ENCODE data around the gene NPAS2.
A peak's percentile ranks its signal among the peaks of the same experiment; 100 is the strongest.

Gene NPAS2

DNA sequence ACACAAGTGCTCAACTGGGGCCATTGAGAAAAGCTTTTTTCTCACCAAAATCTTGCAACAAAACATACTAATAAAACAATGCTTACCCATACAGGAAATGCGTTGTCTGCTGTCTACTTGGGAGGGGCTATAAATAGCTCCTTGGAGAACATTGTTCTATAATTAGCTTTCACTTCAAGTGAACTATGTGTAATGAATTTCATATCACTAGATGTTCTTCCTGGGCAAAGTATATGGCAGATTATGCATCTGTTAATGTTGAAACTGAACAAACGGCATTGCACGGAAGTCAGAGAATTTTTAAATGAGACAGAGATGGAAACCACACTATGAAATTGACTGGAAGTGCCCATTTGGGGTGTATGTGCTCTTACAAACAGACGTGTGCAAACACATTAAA, 6.4 kb upstream of the NPAS2 start:
- Histone ChIP-seq H3K27ac (ENCODE audit: low read depth, low read length) (no peak overlapping the region), H3K4me3 (ENCODE audit: low read depth, low read length) (no peak overlapping the region), H3K27me3 (ENCODE audit: control insufficient read depth, insufficient read depth, low read length) (peaks cover 39% of the 10 kb centered on the region), H3K9me3 (ENCODE audit: control insufficient read depth, insufficient read depth, low read depth, low read length) (no peaks in the 10 kb centered on the region), H3K9ac (ENCODE audit: low read length) (no peak overlapping the region), H3K4me1 (ENCODE audit: control insufficient read depth, insufficient read depth, low read length) (no peaks in the 10 kb centered on the region), H3K36me3 (ENCODE audit: control insufficient read depth, insufficient read depth, low read length) (no peaks in the 10 kb centered on the region)

DNA sequence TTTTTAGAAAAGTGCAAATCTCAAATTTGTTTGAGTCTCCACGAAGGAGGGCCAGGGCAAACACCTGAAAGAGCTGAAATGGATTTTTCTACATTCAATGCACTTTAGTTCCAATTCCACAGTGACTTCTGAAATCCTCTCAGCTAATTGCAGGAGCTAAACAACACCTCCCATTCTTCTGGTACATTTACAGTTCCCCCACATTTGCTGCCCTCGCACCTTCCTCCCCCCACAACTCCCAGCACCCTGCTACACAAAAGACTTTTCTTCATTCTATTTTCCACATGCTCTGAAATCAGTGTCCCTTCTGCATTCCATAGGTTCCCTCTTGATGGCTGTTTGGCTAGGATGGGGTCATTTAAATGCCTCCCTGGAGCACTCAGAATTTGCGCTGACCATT, 5.9 kb upstream of the NPAS2 start:
- Histone ChIP-seq H3K4me3 (ENCODE audit: low read depth, low read length) (no peak overlapping the region), H3K27ac (ENCODE audit: low read depth, low read length) (no peak overlapping the region), H3K9ac (ENCODE audit: low read length) (no peak overlapping the region), H3K36me3 (ENCODE audit: control insufficient read depth, insufficient read depth, low read length) (no peaks in the 10 kb centered on the region), H3K4me1 (ENCODE audit: control insufficient read depth, insufficient read depth, low read length) (no peaks in the 10 kb centered on the region), H3K27me3 (ENCODE audit: control insufficient read depth, insufficient read depth, low read length) (peaks cover 44% of the 10 kb centered on the region), H3K9me3 (ENCODE audit: control insufficient read depth, insufficient read depth, low read depth, low read length) (no peaks in the 10 kb centered on the region)

DNA sequence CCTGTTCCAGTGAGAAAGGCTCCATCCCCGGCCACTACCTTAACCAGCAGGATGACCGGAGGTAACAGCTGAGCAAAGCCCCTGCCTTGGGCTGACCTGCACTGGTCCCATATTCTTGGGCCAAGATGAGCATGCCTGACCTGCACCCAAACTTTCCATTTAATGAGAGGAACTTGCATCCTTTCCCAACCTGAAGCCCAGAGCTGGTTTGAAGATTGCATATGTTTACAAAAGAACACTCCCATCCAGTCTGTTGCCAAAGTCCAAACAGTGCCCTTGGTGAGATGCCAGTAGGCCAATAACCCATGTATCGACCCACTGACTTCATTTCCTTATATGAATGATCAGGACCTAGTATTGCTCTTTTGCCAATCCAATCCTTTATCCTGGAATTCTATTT, 5.5 kb upstream of the NPAS2 start:
- Histone ChIP-seq H3K4me1 (ENCODE audit: control insufficient read depth, insufficient read depth, low read length) (no peaks in the 10 kb centered on the region), H3K9ac (ENCODE audit: low read length) (no peak overlapping the region), H3K9me3 (ENCODE audit: control insufficient read depth, insufficient read depth, low read depth, low read length) (no peaks in the 10 kb centered on the region), H3K27me3 (ENCODE audit: control insufficient read depth, insufficient read depth, low read length) (peaks cover 48% of the 10 kb centered on the region), H3K27ac (ENCODE audit: low read depth, low read length) (no peak overlapping the region), H3K36me3 (ENCODE audit: control insufficient read depth, insufficient read depth, low read length) (no peaks in the 10 kb centered on the region), H3K4me3 (ENCODE audit: low read depth, low read length) (no peak overlapping the region)

DNA sequence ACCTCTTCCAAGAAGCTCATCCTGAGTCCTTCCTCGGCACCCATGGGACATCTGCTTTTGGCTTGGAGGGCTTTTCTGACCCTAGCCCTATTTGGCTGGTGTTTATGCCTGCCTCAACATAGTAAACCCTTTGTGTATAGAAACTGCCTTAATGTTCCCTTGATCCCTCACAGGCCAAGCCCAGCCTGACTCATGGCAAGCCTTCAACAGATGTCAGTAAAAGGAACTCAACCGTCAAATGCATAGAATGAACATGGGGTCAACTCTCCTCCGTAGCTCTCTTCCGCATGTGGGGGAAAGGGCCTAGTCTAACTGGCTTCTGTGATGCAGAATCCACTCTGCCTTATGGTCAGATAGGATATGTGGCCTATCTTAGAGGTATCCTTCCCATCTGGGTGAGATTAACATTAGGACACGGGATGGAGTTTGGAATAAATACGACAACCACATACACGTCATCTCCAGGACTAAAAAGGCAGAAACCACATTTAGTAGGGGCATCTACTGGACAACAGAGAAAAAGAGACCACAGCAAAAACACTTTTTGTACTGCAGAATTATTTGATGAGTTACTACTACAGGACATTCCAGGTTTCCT, 2.5 kb upstream of the NPAS2 start:
- Histone ChIP-seq H3K36me3 (ENCODE audit: control insufficient read depth, insufficient read depth, low read length) (no peaks in the 10 kb centered on the region), H3K27ac (ENCODE audit: low read depth, low read length) (no peak overlapping the region), H3K27me3 (ENCODE audit: control insufficient read depth, insufficient read depth, low read length) (peaks cover 72% of the 10 kb centered on the region), H3K4me1 (ENCODE audit: control insufficient read depth, insufficient read depth, low read length) (no peaks in the 10 kb centered on the region), H3K9me3 (ENCODE audit: control insufficient read depth, insufficient read depth, low read depth, low read length) (no peaks in the 10 kb centered on the region), H3K4me3 (ENCODE audit: low read depth, low read length) (no peak overlapping the region), H3K9ac (ENCODE audit: low read length) (no peak overlapping the region)

- no peak overlapping the region for H3K27ac ChIP-seq (ENCODE audit: low read depth, low read length)
- H3K4me3 ChIP-seq (ENCODE audit: low read depth, low read length), result peak overlapping the region; percentile 73
- H3K4me1 ChIP-seq (ENCODE audit: control insufficient read depth, insufficient read depth, low read length), result no peaks in the 10 kb centered on the region
- H3K9ac ChIP-seq (ENCODE audit: low read length), result peak overlapping the region; percentile 34
- H3K36me3 ChIP-seq (ENCODE audit: control insufficient read depth, insufficient read depth, low read length), result no peaks in the 10 kb centered on the region
- H3K27me3 ChIP-seq (ENCODE audit: control insufficient read depth, insufficient read depth, low read length), result peaks cover 78% of the 10 kb centered on the region
- no peaks in the 10 kb centered on the region for H3K9me3 ChIP-seq (ENCODE audit: control insufficient read depth, insufficient read depth, low read depth, low read length)
Observed at GRCh38 chr2:100818003-100818605, 1.8 kb upstream of the NPAS2 start.

GRCh38 chr2:100818606-100819369, 1.2 kb upstream of the NPAS2 start:
- Histone ChIP-seq H3K9ac (ENCODE audit: low read length) (peak overlapping the region; percentile 34), H3K27ac (ENCODE audit: low read depth, low read length) (no peak overlapping the region), H3K4me3 (ENCODE audit: low read depth, low read length) (peak overlapping the region; percentile 73), H3K9me3 (ENCODE audit: control insufficient read depth, insufficient read depth, low read depth, low read length) (no peaks in the 10 kb centered on the region), H3K4me1 (ENCODE audit: control insufficient read depth, insufficient read depth, low read length) (no peaks in the 10 kb centered on the region), H3K36me3 (ENCODE audit: control insufficient read depth, insufficient read depth, low read length) (no peaks in the 10 kb centered on the region), H3K27me3 (ENCODE audit: control insufficient read depth, insufficient read depth, low read length) (peaks cover 81% of the 10 kb centered on the region)

DNA sequence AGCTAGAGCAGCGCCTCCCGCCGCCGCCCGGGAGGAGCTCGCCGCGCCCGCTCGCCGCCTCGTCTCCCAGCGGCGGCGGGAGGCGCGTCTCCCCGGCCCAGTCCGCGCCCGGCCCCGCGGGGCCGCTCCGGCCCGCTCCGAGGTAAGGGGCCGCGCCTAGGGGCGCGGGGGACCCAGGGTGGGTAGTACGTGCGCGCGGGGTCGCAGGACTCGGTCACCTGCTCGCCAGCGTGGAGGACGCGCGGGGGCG, 259 bp downstream of the NPAS2 start:
- Histone ChIP-seq H3K27ac (ENCODE audit: low read depth, low read length) (no peak overlapping the region), H3K9ac (ENCODE audit: low read length) (peak overlapping the region; percentile 17), H3K36me3 (ENCODE audit: control insufficient read depth, insufficient read depth, low read length) (no peaks in the 10 kb centered on the region), H3K9me3 (ENCODE audit: control insufficient read depth, insufficient read depth, low read depth, low read length) (no peaks in the 10 kb centered on the region), H3K4me3 (ENCODE audit: low read depth, low read length) (peak overlapping the region; percentile 68), H3K27me3 (ENCODE audit: control insufficient read depth, insufficient read depth, low read length) (peaks cover 76% of the 10 kb centered on the region), H3K4me1 (ENCODE audit: control insufficient read depth, insufficient read depth, low read length) (no peaks in the 10 kb centered on the region)

- peak overlapping the region; percentile 17 for H3K9ac ChIP-seq (ENCODE audit: low read length)
- no peaks in the 10 kb centered on the region for H3K36me3 ChIP-seq (ENCODE audit: control insufficient read depth, insufficient read depth, low read length)
- H3K27me3 ChIP-seq (ENCODE audit: control insufficient read depth, insufficient read depth, low read length), result peaks cover 76% of the 10 kb centered on the region
- peak overlapping the region; percentile 68 for H3K4me3 ChIP-seq (ENCODE audit: low read depth, low read length)
- H3K4me1 ChIP-seq (ENCODE audit: control insufficient read depth, insufficient read depth, low read length), result no peaks in the 10 kb centered on the region
- no peak overlapping the region for H3K27ac ChIP-seq (ENCODE audit: low read depth, low read length)
- H3K9me3 ChIP-seq (ENCODE audit: control insufficient read depth, insufficient read depth, low read depth, low read length), result no peaks in the 10 kb centered on the region
Observed at GRCh38 chr2:100820523-100821254, 750 bp downstream of the NPAS2 start.

GRCh38 chr2:100821255-100821910, 1.4 kb downstream of the NPAS2 start:
- Histone ChIP-seq H3K36me3 (ENCODE audit: control insufficient read depth, insufficient read depth, low read length) (no peaks in the 10 kb centered on the region), H3K4me1 (ENCODE audit: control insufficient read depth, insufficient read depth, low read length) (no peaks in the 10 kb centered on the region), H3K27me3 (ENCODE audit: control insufficient read depth, insufficient read depth, low read length) (peaks cover 76% of the 10 kb centered on the region), H3K27ac (ENCODE audit: low read depth, low read length) (no peak overlapping the region), H3K4me3 (ENCODE audit: low read depth, low read length) (peak overlapping the region; percentile 68), H3K9ac (ENCODE audit: low read length) (no peak overlapping the region), H3K9me3 (ENCODE audit: control insufficient read depth, insufficient read depth, low read depth, low read length) (no peaks in the 10 kb centered on the region)

- H3K4me1 ChIP-seq (ENCODE audit: control insufficient read depth, insufficient read depth, low read length), result no peaks in the 10 kb centered on the region
- no peak overlapping the region for H3K27ac ChIP-seq (ENCODE audit: low read depth, low read length)
- H3K36me3 ChIP-seq (ENCODE audit: control insufficient read depth, insufficient read depth, low read length), result no peaks in the 10 kb centered on the region
- H3K9ac ChIP-seq (ENCODE audit: low read length), result no peak overlapping the region
- H3K9me3 ChIP-seq (ENCODE audit: control insufficient read depth, insufficient read depth, low read depth, low read length), result no peaks in the 10 kb centered on the region
- H3K4me3 ChIP-seq (ENCODE audit: low read depth, low read length), result no peak overlapping the region
- H3K27me3 ChIP-seq (ENCODE audit: control insufficient read depth, insufficient read depth, low read length), result peaks cover 71% of the 10 kb centered on the region
Observed at GRCh38 chr2:100821911-100822265, 1.9 kb downstream of the NPAS2 start.

All from HUES6 (cell line).